PC-3 (cell line): Measurements from ENCODE around the gene METTL21A. TPM values are rescaled to one million over a fixed set of nuclear protein-coding genes. Genes with fewer than 3 reads are reported as not detected.

Experiments used
- ATAC-seq: fragments of 200-7000 bp; cut with Tn5 transposase; 2 replicates; pipeline ENCODE4 v1.9.1; 2020; ENCODE audit warnings: mild to moderate bottlenecking, moderate library complexity
- BruUV-seq: library from RNA; stranded (reverse); fragments of 400-500 nt; replicated peaks from 2 replicates; lab custom pipeline; 2021; lab: Mats Ljungman, UMichigan
- CTCF ChIA-PET: fragments of 300-600 bp; sonication (Branson Sonifier 250); formaldehyde crosslinking; loops from one replicate; lab custom pipeline; 2022; ENCODE audit warnings: antibody characterized with exemption; lab: Charles Lee
- POLR2A ChIA-PET: fragments of 300-600 bp; sonication (Branson Sonifier 250); formaldehyde crosslinking; loops from one replicate; lab custom pipeline; 2022; ENCODE audit warnings: antibody characterized with exemption; ENCODE audit not compliant: unreplicated experiment; lab: Charles Lee
- DNase-seq: peaks from one replicate; pipeline ENCODE4 v3.0.0-alpha.2; 2015
- H2AFZ ChIP-seq: fragments of 300-600 bp; sonication (generic); 2 replicates; pipeline ENCODE4 v1.6.0; 2016; ENCODE audit warnings: antibody characterized with exemption, low read length
- H3F3A ChIP-seq: fragments of 300-600 bp; sonication (generic); one replicate; pipeline ENCODE4 v1.6.0; 2017; ENCODE audit warnings: antibody characterized with exemption, low read length, control low read depth, mild to moderate bottlenecking; ENCODE audit not compliant: unreplicated experiment
- H3K27ac ChIP-seq: fragments of 300-600 bp; sonication (generic); 2 replicates; pipeline ENCODE4 v1.5.1; 2016; ENCODE audit warnings: mild to moderate bottlenecking, low read length
- H3K27me3 ChIP-seq: fragments of 300-600 bp; sonication (generic); 2 replicates; pipeline ENCODE4 v1.6.1; 2016; ENCODE audit warnings: low read length, mixed read lengths
- H3K36me3 ChIP-seq: fragments of 300-600 bp; sonication (generic); 2 replicates; pipeline ENCODE4 v1.6.1; 2016; ENCODE audit warnings: low read depth, mixed run types, low read length, mixed read lengths
- H3K4me1 ChIP-seq: fragments of 300-600 bp; sonication (generic); 2 replicates; pipeline ENCODE4 v1.5.1; 2016; ENCODE audit warnings: low read length; ENCODE audit not compliant: insufficient read depth
- H3K4me2 ChIP-seq: fragments of 300-600 bp; sonication (generic); 2 replicates; pipeline ENCODE4 v1.6.0; 2016; ENCODE audit warnings: low read length
- H3K4me3 ChIP-seq: fragments of 300-600 bp; sonication (generic); 2 replicates; pipeline ENCODE4 v1.5.1; 2016; ENCODE audit warnings: mild to moderate bottlenecking, low read length, mixed read lengths
- H3K79me2 ChIP-seq: fragments of 300-600 bp; sonication (generic); 2 replicates; pipeline ENCODE4 v1.6.1; 2017; ENCODE audit warnings: low read length, mixed read lengths
- H3K9ac ChIP-seq: fragments of 300-600 bp; sonication (generic); 2 replicates; pipeline ENCODE4 v1.6.0; 2016; ENCODE audit warnings: mild to moderate bottlenecking, low read length
- H3K9me2 ChIP-seq: fragments of 300-600 bp; sonication (generic); replicated peaks from 2 replicates; pipeline ENCODE4 v1.6.1; 2016; ENCODE audit warnings: mixed run types, low read length, mixed read lengths
- H3K9me3 ChIP-seq: fragments of 300-600 bp; sonication (generic); 2 replicates; pipeline ENCODE4 v1.6.1; 2016; ENCODE audit warnings: low read length, mixed read lengths
- H4K20me1 ChIP-seq: fragments of 300-600 bp; sonication (generic); 2 replicates; pipeline ENCODE4 v1.6.1; 2016; ENCODE audit warnings: low read length, mixed read lengths
- EZH2 ChIP-seq: fragments of 300-600 bp; sonication (generic); IDR thresholded peaks from one replicate; pipeline ENCODE4 v1.6.1; 2017; ENCODE audit warnings: antibody characterized with exemption, mild to moderate bottlenecking, low read length; ENCODE audit not compliant: unreplicated experiment
- EZH2phosphoT487 ChIP-seq: fragments of 300-600 bp; sonication (generic); IDR thresholded peaks from 2 replicates; pipeline ENCODE4 v1.6.1; 2018; ENCODE audit warnings: mild to moderate bottlenecking, antibody characterized with exemption, low read length, borderline replicate concordance
- intact Hi-C: fragments of 100-400 bp; cut with micrococcal nuclease; formaldehyde crosslinking; loops from 2 replicates; pipeline ENCODE4 v1.9.0; 2023
- total RNA-seq: library from RNA; depleted of rRNA; stranded (reverse); fragments of >200 nt; gene quantifications from 2 replicates; pipeline ENCODE4 v1.2.3, GENCODE V29; 2014
- TF ChIP-seq, protein P1 (sequence below): fragments of 300-600 bp; sonication (generic); conservative IDR thresholded peaks from 2 replicates; pipeline ENCODE4 v1.5.1; 2017; ENCODE audit warnings: antibody characterized with exemption, low read depth, mild to moderate bottlenecking, low read length

Gene METTL21A
- total RNA-seq, 1 experiment from 2014 or later, result 35.3 TPM

DNA sequence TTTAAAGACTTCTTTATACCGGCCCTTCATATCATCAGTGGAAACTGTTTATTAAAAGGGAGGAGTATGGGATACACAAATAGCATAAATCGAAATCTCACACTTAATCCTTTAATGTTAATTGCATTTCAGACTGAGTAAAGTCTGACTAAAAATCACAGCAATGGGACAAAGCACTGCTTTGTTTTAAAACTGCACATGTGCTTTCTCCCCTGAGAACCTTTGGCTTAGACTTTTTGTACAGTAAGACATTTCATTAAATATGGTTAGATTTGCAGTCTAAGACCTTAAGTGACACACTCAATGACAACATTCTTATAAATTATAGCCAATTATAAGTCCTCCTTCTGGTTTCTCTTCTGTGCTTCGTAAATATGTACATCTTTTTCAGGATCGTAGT is 12.5 kb downstream of the METTL21A start:
- no peak overlapping the region for H2AFZ ChIP-seq
- H3F3A ChIP-seq, result peaks cover 4% of the 10 kb centered on the region
- H3K36me3 ChIP-seq, result peaks cover 8% of the 10 kb centered on the region
- no peaks in the 10 kb centered on the region for H3K27me3 ChIP-seq
- peaks cover 20% of the 10 kb centered on the region for H3K4me1 ChIP-seq
- H3K79me2 ChIP-seq, result no peaks in the 10 kb centered on the region
- POLR2A ChIA-PET, result no interaction called here
- ATAC-seq (no peak), DNase-seq (no peak)
- TF ChIP-seq, protein P1, sequence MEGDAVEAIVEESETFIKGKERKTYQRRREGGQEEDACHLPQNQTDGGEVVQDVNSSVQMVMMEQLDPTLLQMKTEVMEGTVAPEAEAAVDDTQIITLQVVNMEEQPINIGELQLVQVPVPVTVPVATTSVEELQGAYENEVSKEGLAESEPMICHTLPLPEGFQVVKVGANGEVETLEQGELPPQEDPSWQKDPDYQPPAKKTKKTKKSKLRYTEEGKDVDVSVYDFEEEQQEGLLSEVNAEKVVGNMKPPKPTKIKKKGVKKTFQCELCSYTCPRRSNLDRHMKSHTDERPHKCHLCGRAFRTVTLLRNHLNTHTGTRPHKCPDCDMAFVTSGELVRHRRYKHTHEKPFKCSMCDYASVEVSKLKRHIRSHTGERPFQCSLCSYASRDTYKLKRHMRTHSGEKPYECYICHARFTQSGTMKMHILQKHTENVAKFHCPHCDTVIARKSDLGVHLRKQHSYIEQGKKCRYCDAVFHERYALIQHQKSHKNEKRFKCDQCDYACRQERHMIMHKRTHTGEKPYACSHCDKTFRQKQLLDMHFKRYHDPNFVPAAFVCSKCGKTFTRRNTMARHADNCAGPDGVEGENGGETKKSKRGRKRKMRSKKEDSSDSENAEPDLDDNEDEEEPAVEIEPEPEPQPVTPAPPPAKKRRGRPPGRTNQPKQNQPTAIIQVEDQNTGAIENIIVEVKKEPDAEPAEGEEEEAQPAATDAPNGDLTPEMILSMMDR, result no peak
- TF ChIP-seq EZH2phosphoT487 (no peak), EZH2 (no peak)
- CTCF ChIA-PET, result no interaction called here
- no peak overlapping the region for H3K4me2 ChIP-seq
- intact Hi-C loops, result no loop called here
- no peak overlapping the region for H3K9ac ChIP-seq
- no TSS peak for BruUV-seq
- H3K9me3 ChIP-seq, result no peaks in the 10 kb centered on the region
- no peaks in the 10 kb centered on the region for H4K20me1 ChIP-seq
- no peaks in the 10 kb centered on the region for H3K9me2 ChIP-seq
- H3K27ac ChIP-seq, result no peak overlapping the region
- no peak overlapping the region for H3K4me3 ChIP-seq

DNA sequence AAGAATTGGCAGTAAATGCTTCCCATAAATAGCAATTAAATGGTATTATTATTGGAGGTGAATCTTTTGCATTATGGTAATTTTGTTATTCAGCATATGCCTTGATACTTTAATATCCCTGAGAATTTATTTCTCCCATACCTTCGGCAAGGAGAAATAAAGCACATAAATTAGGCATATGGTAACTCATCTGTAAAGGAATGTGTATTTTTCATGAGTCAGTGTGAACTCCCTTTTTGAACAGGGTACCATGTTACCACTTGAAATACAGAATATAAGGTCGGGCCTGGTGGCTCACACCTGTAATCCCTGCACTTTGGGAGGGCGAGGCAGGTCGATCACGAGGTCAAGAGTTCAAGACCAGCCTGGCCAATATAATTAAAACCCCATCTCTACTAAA is 18.4 kb downstream of the METTL21A start:
- no peaks in the 10 kb centered on the region for H3F3A ChIP-seq
- TF ChIP-seq EZH2phosphoT487 (no peak), EZH2 (no peak)
- TF ChIP-seq, protein P1, result no peak
- peaks cover 4% of the 10 kb centered on the region; the same call in 1 of the 2 replicates for H3K4me1 ChIP-seq
- no peak overlapping the region for H2AFZ ChIP-seq
- intact Hi-C loops, result no loop called here
- 0 out of 2 replicates have a peak, but pooled peaks cover 3% of the 10 kb centered on the region for H3K36me3 ChIP-seq
- no peaks in the 10 kb centered on the region for H3K79me2 ChIP-seq
- ATAC-seq (peak; percentile 43; the same call in 1 of the 2 replicates), DNase-seq (peak; percentile 30)
- no peak overlapping the region for H3K9ac ChIP-seq
- H3K4me3 ChIP-seq, result no peak overlapping the region
- no peak overlapping the region for H3K4me2 ChIP-seq
- no peak overlapping the region for H3K27ac ChIP-seq
- H3K9me2 ChIP-seq, result no peaks in the 10 kb centered on the region
- no peaks in the 10 kb centered on the region for H3K27me3 ChIP-seq
- no peaks in the 10 kb centered on the region for H3K9me3 ChIP-seq
- ChIA-PET POLR2A (no interaction called here), CTCF (no interaction called here)
- BruUV-seq, result no TSS peak
- no peaks in the 10 kb centered on the region for H4K20me1 ChIP-seq

DNA sequence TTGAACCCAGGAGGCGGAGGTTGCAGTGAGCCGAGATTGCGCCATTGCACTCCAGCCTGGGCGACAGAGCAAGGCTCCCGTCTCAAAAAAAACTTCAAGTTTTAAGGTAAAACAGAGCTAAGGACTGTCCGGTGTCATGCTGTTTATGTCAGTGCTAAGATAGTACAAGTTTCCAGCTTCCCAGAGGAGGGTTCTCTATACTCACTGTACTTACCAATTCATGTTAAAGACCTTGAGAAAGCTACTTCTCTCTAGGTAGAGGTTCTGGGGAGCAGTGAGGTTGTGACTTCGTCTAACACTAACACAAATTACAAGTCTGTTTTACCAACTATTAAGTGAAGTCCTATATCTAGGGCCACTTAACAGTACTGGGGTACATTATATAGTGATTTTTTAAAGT is 18.8 kb downstream of the METTL21A start:
- Histone ChIP-seq H2AFZ (no peak overlapping the region), H3K9me3 (no peaks in the 10 kb centered on the region), H3K9ac (no peak overlapping the region), H3F3A (no peaks in the 10 kb centered on the region), H3K9me2 (no peaks in the 10 kb centered on the region), H3K27ac (no peak overlapping the region), H3K36me3 (0 out of 2 replicates have a peak, but pooled peaks cover 3% of the 10 kb centered on the region), H3K79me2 (no peaks in the 10 kb centered on the region), H3K4me2 (no peak overlapping the region), H3K27me3 (no peaks in the 10 kb centered on the region), H3K4me3 (no peak overlapping the region), H4K20me1 (no peaks in the 10 kb centered on the region), H3K4me1 (peaks cover 4% of the 10 kb centered on the region; the same call in 1 of the 2 replicates)
- no TSS peak for BruUV-seq
- no peak for TF ChIP-seq EZH2phosphoT487
- no peak for TF ChIP-seq EZH2
- TF ChIP-seq, protein P1, result no peak
- CTCF ChIA-PET, result interaction anchor here (0.6 kb wide), 1 partner anchor 163 kb away, joined by 3 read pairs; no protein-coding TSS in a partner anchor
- intact Hi-C loops, result no loop called here
- POLR2A ChIA-PET, result no interaction called here
- ATAC-seq, result no peak
- no peak for DNase-seq
